CD14-positive monocyte (primary cell): Measurements from ENCODE around the gene AHCTF1. TPM values are rescaled to one million over a fixed set of nuclear protein-coding genes. Genes with fewer than 3 reads are reported as not detected.
A peak's percentile ranks its signal among the peaks of the same experiment; 100 is the strongest.

ENCODE experiments used
- DNase-seq, 3 donors: peaks; one replicate each; pipeline ENCODE4 v3.0.0-alpha.2; 2011 to 2022
- H2AFZ ChIP-seq: 2 replicates; pipeline ENCODE4 v1.6.0; 2012; ENCODE audit warnings: mild to moderate bottlenecking, low read depth, low read length, inconsistent platforms; ENCODE audit not compliant: insufficient read depth, poor library complexity, severe bottlenecking
- H3K27ac ChIP-seq, 2 donors: 1 replicate in 1 of 2; 2 replicates in 1 of 2; pipeline ENCODE4 v1.5.1; 2012 to 2013; ENCODE audit warnings: low read length in 2 of 2, control low read depth in 1 of 2, inconsistent platforms in 1 of 2, low read depth in 1 of 2, mild to moderate bottlenecking in 1 of 2
- H3K27me3 ChIP-seq, 2 donors: one replicate each; pipeline versions ENCODE4 v1.6.0 to v1.6.1; 2011 to 2013; ENCODE audit warnings: low read length in 2 of 2; ENCODE audit not compliant: control insufficient read depth in 2 of 2, insufficient read depth in 2 of 2
- H3K36me3 ChIP-seq, 2 donors: replicated peaks in 1 of 2; 1 replicate in 1 of 2; 2 replicates in 1 of 2; pipeline versions ENCODE4 v1.5.1 to v1.6.1; 2012 to 2013; ENCODE audit warnings: low read length in 2 of 2, control low read depth in 1 of 2, inconsistent platforms in 1 of 2, mild to moderate bottlenecking in 1 of 2; ENCODE audit not compliant: insufficient read depth in 2 of 2, control insufficient read depth in 1 of 2
- H3K4me1 ChIP-seq, 2 donors: 1 replicate in 1 of 2; 2 replicates in 1 of 2; pipeline versions ENCODE4 v1.5.1 to v1.6.1; 2012 to 2013; ENCODE audit warnings: low read length in 2 of 2, control low read depth in 1 of 2, inconsistent platforms in 1 of 2, mild to moderate bottlenecking in 1 of 2, moderate library complexity in 1 of 2; ENCODE audit not compliant: insufficient read depth in 2 of 2, control insufficient read depth in 1 of 2
- H3K4me2 ChIP-seq: replicated peaks from 2 replicates; pipeline ENCODE3; 2012; ENCODE audit warnings: low read length, moderate library complexity, mild to moderate bottlenecking; ENCODE audit not compliant: poor library complexity, severe bottlenecking; ENCODE audit errors: extremely low read depth
- H3K4me3 ChIP-seq, 3 experiments: fragments of 200-600 bp in 1 of 3; sonication (generic) in 1 of 3; replicated peaks in 1 of 3; 1 replicate in 2 of 3; 2 replicates in 1 of 3; pipeline ENCODE4 v1.5.1; 2011 to 2013; ENCODE audit warnings: low read length in 3 of 3, mild to moderate bottlenecking in 3 of 3, control low read depth in 2 of 3, low read depth in 2 of 3, inconsistent platforms in 1 of 3, moderate library complexity in 1 of 3
- H3K79me2 ChIP-seq: 2 replicates; pipeline ENCODE4 v1.6.0; 2012; ENCODE audit warnings: mild to moderate bottlenecking, control low read depth, inconsistent platforms, low read length, moderate library complexity; ENCODE audit not compliant: insufficient read depth
- H3K9ac ChIP-seq: 2 replicates; pipeline ENCODE4 v1.6.0; 2017; ENCODE audit warnings: low read length, mild to moderate bottlenecking; ENCODE audit not compliant: insufficient read depth, poor library complexity, severe bottlenecking
- H3K9me3 ChIP-seq, 2 donors: replicated peaks in 1 of 2; 1 replicate in 1 of 2; 2 replicates in 1 of 2; pipeline versions ENCODE4 v1.5.1 to v1.6.1; 2012 to 2013; ENCODE audit warnings: low read length in 2 of 2, control low read depth in 1 of 2; ENCODE audit not compliant: control insufficient read depth in 1 of 2, insufficient read depth in 1 of 2
- H4K20me1 ChIP-seq: 2 replicates; pipeline ENCODE4 v1.6.0; 2012; ENCODE audit warnings: mild to moderate bottlenecking, low read length, control low read depth, moderate library complexity; ENCODE audit not compliant: insufficient read depth
- H3K27ac Mint-ChIP-seq, 7 donors: one replicate each; pipeline ENCODE4 v1.8.0; 2020; ENCODE audit warnings: mild to moderate bottlenecking in 7 of 7, mixed read lengths in 7 of 7, moderate library complexity in 6 of 7, inconsistent platforms in 2 of 7
- H3K27me3 Mint-ChIP-seq, 3 donors: one replicate each; pipeline ENCODE4 v1.8.0; 2021 to 2022; ENCODE audit warnings: low read depth in 3 of 3, mild to moderate bottlenecking in 3 of 3, mixed read lengths in 3 of 3, moderate library complexity in 3 of 3, inconsistent platforms in 1 of 3
- H3K36me3 Mint-ChIP-seq, 2 donors: one replicate each; pipeline ENCODE4 v1.8.0; 2020; ENCODE audit warnings: mixed read lengths in 2 of 2, inconsistent platforms in 1 of 2, mild to moderate bottlenecking in 1 of 2
- H3K4me1 Mint-ChIP-seq: one replicate; pipeline ENCODE4 v1.8.0; 2020; ENCODE audit warnings: mild to moderate bottlenecking, mixed read lengths
- H3K4me3 Mint-ChIP-seq, 2 donors: one replicate each; pipeline ENCODE4 v1.8.0; 2020; ENCODE audit warnings: mild to moderate bottlenecking in 2 of 2, mixed read lengths in 2 of 2, moderate library complexity in 1 of 2
- H3K9me3 Mint-ChIP-seq, 7 donors: one replicate each; pipeline ENCODE4 v1.8.0; 2020 to 2022; ENCODE audit warnings: mixed read lengths in 7 of 7, mild to moderate bottlenecking in 6 of 7, moderate library complexity in 6 of 7, inconsistent platforms in 2 of 7
- WGBS: methylation state at CpG from one replicate; pipeline ENCODE4 v1.1.5; 2013; ENCODE audit warnings: missing lambda C conversion rate; ENCODE audit not compliant: insufficient coverage; 5-methylcytosine and 5-hydroxymethylcytosine counted together
- intact Hi-C, 2 donors: fragments of 100-400 bp; cut with micrococcal nuclease; formaldehyde crosslinking; loops; one replicate each; pipeline versions ENCODE4 v1.15.0 to v1.15.1; 2023
- polyA plus RNA-seq, 3 donors: library from polyadenylated mRNA; depleted of rRNA in 1 of 3; unstranded in 2 of 3; stranded (reverse) in 1 of 3; fragments of 300-500 nt in 2 of 3; fragments of >200 nt in 1 of 3; fragmentation: Illumina TruSeq in 2 of 3; gene quantifications; 1 replicate in 2 of 3; 2 replicates in 1 of 3; pipeline ENCODE4 v1.2.3, GENCODE V29; 2012 to 2021
- TF ChIP-seq, protein P1 (sequence below): fragments of 200-600 bp; IDR thresholded peaks from one replicate; pipeline ENCODE4 v1.8.0; 2022; ENCODE audit warnings: antibody characterized with exemption, mild to moderate bottlenecking

AHCTF1 gene
- polyA plus RNA-seq, 3 donors, result 2.4 to 8.8 (median 5.4) TPM

DNA sequence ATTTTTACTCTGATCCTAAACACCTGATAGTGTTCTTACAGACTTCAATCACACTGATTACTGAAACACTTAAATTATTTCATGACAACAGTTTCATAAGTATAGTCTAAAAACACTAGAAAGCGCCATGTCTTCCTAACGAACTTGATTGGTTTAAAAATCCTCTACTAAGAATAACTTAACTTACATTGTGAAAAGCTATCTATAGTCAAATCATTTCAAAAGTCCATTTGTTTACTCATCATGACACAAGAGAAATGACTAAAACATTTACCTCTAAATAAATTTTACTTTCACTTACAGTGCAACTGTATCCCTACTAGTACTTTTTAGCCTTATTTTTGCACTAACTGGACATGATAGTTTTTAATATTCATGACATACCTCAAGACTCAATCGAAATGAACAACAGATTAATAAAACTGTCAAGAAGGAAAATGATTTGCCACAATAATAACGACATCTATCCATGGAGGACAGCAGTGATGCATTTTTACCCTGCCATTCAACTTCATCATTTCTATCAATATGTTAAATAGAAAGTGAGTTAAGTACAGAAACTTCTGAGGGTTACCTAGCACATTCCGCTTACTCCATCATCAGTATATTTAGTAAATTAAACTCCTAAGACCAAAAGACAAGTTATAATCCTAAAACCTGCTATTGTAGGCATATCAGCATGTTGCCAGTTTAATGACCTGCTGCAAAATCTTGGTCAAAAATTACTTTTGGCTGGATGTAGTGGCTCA, 38.4 kb downstream of the AHCTF1 start:
- DNase-seq, result no peak
- Mint-ChIP-seq H3K4me1 (no peaks in the 10 kb centered on the region), H3K4me3 (no peak overlapping the region), H3K27ac (peak overlapping the region in 2 of 7 donors; percentile 9 to 75), H3K9me3 (no peaks in the 10 kb centered on the region), H3K27me3 (no peaks in the 10 kb centered on the region), H3K36me3 (peaks cover 74 to 88% of the 10 kb centered on the region in 2 donors)
- intact Hi-C loops, result no loop called here
- H4K20me1 ChIP-seq, result no peaks in the 10 kb centered on the region
- no peaks in the 10 kb centered on the region for H3K79me2 ChIP-seq
- H3K36me3 ChIP-seq, result peaks cover 86 to 95% of the 10 kb centered on the region in 2 donors
- H3K9me3 ChIP-seq, result no peaks in the 10 kb centered on the region
- 100% methylated on average over 2 of the region's 5 CpGs for WGBS
- H3K4me1 ChIP-seq, result no peaks in the 10 kb centered on the region
- no peak overlapping the region for H2AFZ ChIP-seq
- TF ChIP-seq, protein P1, sequence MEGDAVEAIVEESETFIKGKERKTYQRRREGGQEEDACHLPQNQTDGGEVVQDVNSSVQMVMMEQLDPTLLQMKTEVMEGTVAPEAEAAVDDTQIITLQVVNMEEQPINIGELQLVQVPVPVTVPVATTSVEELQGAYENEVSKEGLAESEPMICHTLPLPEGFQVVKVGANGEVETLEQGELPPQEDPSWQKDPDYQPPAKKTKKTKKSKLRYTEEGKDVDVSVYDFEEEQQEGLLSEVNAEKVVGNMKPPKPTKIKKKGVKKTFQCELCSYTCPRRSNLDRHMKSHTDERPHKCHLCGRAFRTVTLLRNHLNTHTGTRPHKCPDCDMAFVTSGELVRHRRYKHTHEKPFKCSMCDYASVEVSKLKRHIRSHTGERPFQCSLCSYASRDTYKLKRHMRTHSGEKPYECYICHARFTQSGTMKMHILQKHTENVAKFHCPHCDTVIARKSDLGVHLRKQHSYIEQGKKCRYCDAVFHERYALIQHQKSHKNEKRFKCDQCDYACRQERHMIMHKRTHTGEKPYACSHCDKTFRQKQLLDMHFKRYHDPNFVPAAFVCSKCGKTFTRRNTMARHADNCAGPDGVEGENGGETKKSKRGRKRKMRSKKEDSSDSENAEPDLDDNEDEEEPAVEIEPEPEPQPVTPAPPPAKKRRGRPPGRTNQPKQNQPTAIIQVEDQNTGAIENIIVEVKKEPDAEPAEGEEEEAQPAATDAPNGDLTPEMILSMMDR, result no peak
- no peaks in the 10 kb centered on the region for H3K27me3 ChIP-seq
- no peak overlapping the region for H3K4me3 ChIP-seq
- no peak overlapping the region for H3K9ac ChIP-seq
- H3K4me2 ChIP-seq, result no peak overlapping the region
- no peak overlapping the region for H3K27ac ChIP-seq

DNA sequence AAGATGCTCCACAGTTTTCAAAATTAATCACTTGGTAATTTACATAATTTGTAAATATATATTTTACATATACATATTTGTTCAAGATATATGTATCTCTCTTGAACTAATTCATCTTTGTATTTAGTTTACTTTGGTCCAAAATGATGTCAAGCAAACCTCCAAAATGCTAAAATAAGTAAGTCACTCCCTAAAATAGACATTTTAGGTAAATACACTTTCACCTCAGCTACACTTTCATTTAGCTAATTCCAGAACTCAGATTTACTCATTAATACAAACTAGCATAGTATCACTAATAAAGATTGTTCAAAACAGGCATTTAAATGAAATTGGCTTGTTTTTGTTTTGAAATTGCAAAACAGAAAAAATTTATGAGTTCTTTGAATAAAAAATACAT, 40.6 kb downstream of the AHCTF1 start:
- TF ChIP-seq, protein P1, result no peak
- H3K27me3 ChIP-seq, result no peaks in the 10 kb centered on the region
- Mint-ChIP-seq H3K9me3 (no peaks in the 10 kb centered on the region), H3K4me1 (no peaks in the 10 kb centered on the region), H3K36me3 (peaks cover 79 to 90% of the 10 kb centered on the region in 2 donors), H3K27me3 (no peaks in the 10 kb centered on the region), H3K4me3 (no peak overlapping the region), H3K27ac (no peak overlapping the region)
- no peaks in the 10 kb centered on the region for H3K9me3 ChIP-seq
- H3K27ac ChIP-seq, result no peak overlapping the region
- H3K4me3 ChIP-seq, result no peak overlapping the region
- intact Hi-C loops, result no loop called here
- H3K36me3 ChIP-seq, result peaks cover 83 to 93% of the 10 kb centered on the region in 2 donors
- no peaks in the 10 kb centered on the region for H4K20me1 ChIP-seq
- no peaks in the 10 kb centered on the region for H3K4me1 ChIP-seq
- H3K4me2 ChIP-seq, result no peak overlapping the region
- no peak overlapping the region for H3K9ac ChIP-seq
- no peak for DNase-seq
- no peak overlapping the region for H2AFZ ChIP-seq
- no peaks in the 10 kb centered on the region for H3K79me2 ChIP-seq
